IPS-11a (cell line): Measurements from ENCODE around the gene KCNK1.
A peak's percentile ranks its signal among the peaks of the same experiment; 100 is the strongest.
"Not testable (repeated sequence)": the region's sequence is repeated elsewhere in the genome, so short reads cannot be mapped to it uniquely, and the experiment has no call there.

Experiments
- H3K4me3 ChIP-seq: one replicate; pipeline ENCODE4 v1.5.1; 2013; ENCODE audit warnings: low read depth, low read length, control low read depth

The KCNK1 gene

DNA sequence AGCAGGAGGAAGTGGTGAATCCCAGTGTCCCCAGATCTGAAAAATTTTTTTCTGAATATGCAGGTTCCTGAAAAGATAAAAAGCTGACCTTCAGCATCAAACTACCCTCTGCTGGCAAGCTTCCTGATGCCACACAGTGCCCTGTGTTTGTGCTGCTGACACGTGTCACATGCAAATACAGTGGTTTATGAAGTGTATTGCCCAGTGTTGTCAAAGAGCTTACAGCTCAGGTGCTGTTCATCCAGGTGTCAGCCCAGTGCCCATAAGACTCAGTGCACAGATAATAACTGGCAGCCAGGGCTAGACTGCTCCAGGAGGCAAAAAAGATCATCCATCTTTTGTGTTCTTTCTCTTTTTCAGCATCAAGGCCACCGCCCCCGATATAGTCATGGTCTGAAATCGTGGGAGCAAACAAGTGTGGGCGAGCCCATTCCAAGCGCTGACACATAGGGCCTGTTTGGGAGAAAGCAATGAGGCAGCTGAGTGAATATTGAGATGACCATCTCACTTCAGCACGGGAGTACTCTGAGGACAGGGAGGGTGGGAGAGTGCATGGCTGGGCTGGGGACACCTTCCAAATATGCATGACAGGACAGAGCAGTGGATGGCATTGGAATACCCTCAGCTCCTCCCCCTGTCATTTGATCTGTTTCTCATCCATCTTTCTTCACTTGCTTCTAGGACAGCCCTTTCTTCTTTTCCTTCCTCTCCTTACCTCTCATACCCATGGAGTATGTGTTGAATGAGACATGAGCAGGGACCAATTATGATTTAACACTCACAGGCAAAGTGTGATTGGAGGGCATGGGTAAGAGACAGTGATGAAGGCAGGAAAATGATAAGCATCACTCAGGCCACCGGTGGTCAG lies 6.4 kb upstream of the KCNK1 start:
- no peak overlapping the region for H3K4me3 ChIP-seq

DNA sequence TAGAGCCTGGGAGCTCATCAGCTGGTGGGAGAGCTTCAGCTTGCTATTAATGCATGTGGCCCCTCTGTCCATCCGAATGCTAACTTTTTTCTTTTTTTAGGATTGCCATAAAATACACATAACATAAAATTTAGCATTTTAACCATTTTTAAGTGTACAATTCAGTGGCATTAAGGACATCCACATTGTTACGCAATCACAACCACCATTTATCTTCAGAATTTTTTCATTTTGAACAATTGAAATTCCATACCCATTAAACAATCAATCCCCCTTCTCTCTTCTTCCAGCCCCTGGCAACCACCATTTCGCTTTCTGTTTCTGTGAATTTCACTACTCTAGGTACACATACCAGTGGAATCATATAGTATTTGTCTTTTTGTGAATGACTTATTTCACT lies 4.9 kb upstream of the KCNK1 start:
- H3K4me3 ChIP-seq = no peak overlapping the region

DNA sequence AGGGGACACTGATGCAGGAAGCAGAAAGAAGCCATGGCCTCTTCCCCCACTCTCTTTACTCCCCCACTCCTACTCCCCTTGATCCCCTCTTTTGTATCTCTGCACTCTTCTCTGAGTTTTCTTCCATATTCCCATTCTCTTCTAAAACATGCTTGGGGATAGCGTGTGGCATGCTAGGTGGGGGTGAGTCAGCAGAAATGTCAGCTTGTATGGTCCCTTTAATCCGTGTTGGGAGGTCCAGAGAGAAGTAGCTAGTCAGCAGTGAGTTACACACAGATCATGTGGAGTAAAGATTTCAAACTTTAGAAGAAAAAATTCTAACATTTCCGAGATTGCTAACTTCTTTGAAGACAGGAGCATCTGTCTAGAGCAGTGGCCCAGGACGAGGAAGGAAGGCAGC lies 4.0 kb upstream of the KCNK1 start:
- H3K4me3 ChIP-seq = no peak overlapping the region

DNA sequence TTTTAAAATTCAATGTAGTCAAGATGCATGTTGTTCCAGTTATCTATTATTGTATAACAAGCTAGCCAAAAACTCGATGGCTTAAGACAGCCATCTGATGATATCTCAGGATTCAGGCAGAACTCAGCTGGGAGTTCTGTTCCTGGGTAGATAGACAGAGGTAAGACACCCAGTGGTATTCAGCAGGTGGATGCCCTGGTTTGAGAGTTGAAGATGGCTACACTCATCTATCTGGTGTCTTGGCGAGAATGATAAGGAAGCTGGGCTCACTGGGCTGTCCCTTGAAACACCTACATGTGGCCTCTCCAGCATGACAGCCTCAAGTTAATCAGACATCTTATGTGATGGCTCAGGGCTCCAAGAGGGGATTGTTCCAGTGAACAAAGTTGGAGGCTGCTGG lies 3.3 kb upstream of the KCNK1 start:
- H3K4me3 ChIP-seq = no peak overlapping the region

DNA sequence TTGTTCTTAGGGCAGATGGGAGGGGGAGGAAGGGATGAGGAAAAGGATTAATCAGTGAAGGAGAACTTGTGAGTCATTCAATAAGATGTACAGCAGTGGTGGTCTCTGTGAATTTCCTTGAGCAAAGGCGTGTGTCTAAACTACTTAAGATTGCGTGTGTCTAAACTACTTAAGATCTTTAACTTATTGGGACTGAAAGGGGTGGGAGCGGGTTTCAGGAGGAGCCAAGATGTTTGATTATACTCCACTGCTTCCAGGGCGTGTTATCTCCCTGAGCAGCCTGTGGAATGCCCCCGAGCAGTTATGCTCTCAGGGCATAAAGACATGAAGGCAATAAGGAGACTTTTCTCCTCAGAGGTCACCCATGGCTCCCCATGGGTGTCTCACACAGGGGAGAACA lies 2.5 kb upstream of the KCNK1 start:
- H3K4me3 ChIP-seq = not testable (repeated sequence)

DNA sequence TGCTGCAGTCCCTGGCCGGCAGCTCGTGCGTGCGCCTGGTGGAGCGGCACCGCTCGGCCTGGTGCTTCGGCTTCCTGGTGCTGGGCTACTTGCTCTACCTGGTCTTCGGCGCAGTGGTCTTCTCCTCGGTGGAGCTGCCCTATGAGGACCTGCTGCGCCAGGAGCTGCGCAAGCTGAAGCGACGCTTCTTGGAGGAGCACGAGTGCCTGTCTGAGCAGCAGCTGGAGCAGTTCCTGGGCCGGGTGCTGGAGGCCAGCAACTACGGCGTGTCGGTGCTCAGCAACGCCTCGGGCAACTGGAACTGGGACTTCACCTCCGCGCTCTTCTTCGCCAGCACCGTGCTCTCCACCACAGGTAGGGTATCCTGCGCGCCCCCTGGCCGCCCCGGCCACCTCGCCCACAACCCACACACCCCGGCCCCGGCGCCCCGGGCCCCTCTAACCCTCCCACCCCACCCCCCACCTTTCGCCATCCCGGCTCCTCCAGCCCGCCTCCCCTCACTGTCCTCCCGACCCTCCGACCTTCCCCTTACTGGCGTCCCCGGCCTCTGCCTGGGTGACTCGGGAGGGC lies 352 bp downstream of the KCNK1 start:
- H3K4me3 ChIP-seq = peak overlapping the region; percentile 81

DNA sequence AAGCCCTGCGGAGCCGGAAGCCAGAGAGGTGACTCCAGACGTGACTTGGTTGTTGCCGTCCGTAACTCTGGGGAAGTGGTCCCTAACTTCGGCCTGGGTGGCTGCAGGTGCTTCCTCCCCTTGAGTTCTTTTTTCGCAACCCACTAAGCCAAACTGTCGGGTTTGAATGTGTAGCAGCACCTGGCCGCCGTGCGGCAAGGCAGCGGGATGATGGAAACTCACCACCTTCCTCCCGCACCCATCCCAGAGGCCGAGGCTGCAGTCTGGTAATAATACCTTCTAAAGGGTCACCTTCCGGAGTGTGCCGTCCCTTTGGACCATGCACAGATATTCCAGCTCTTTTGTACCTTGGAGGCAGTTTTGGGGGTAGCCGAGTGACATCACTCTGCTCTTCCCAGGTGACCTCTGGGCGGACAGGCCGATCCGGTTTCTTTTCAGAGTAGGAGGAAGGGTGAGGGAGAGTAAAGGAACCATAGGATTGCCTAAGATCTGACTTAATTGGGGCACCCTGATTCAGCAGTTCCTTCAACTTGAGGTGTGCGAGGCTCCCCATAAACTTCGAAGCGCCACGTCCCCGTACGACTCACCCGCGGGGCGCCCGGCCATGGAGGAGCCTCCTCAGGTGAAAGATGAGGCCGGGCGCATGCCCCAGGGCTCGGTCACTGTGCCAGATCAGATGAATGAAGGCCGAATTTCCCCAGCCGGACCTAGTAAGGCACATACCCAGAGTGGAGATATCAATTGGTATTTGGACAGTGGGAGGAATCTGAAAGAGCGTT lies 1.0 kb downstream of the KCNK1 start:
- H3K4me3 ChIP-seq = peak overlapping the region; percentile 81

DNA sequence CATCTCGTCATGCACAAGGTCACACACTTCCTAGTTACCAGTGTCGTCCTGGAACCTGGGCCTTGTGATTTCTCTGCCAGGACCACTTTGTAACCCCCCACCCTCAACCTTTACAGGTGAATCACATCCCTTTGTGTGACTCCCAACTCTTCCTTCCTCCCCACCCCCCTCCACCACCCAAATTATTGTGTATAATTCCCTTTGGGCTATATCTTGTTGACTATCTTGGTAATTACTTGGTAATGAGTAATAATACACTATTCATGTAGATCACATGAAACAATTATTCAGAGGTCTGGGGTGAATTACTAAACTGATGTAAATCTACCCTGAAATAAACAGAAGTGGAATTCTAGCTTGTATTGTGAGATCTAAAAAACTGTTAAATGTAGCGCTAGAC lies 1.7 kb downstream of the KCNK1 start:
- peak overlapping the region; percentile 81 for H3K4me3 ChIP-seq

DNA sequence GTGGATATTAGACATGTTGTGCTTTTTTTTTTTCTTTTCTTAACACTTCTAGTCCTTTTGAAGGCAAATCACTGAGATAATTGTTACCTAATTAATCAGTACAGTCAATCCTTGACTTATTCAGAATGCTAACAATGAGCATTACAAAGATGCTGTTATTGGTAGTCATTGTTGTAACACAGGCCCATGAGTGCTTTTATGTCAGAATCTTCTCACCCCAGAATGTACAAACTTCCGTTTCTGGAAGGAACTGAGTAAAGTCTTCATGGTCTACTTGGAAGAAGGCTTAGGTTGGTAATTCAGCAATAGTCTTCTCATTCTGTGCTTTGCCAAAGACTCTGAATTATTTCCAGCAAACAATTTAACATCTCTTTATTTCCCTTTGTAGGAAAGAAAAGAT lies 3.1 kb downstream of the KCNK1 start:
- H3K4me3 ChIP-seq = no peak overlapping the region

DNA sequence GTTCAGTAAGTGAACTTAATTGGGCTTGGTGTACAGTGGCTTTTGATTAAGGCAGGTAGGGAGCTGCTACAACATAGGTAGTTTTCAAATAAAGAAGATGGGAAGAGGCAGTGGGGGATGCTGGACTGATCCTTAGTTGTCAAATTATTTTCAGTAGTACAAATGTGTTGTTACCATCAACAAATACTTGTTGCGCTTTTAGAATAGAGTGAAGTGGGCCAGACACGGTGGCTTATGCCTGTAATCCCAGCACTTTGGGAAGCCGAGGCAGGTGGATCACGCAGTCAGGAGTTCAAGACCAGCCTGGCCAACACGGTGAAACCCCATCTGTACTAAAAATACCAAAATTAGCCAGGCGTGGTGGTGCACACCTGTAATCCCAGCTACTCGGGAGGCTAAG lies 5.5 kb downstream of the KCNK1 start:
- H3K4me3 ChIP-seq = not testable (repeated sequence)

DNA sequence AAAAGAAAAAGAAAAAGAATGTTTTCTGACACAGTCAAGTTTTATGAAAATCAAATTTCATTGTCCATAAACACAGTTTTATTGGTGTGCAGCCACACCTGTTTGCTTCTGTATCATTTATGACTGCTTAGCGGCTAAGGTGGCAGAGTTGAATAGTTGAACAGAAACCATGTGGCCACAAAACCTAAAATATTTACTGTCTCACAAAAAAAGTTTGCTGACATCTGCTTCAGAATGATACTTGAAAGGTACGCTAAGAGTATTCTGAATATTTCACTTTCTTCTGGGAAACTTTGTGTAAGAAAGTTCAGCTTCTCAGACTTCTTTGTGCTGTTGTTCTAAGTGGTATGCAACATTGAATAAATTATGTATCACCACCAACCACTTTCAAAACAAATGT lies 6.2 kb downstream of the KCNK1 start:
- no peak overlapping the region for H3K4me3 ChIP-seq

DNA sequence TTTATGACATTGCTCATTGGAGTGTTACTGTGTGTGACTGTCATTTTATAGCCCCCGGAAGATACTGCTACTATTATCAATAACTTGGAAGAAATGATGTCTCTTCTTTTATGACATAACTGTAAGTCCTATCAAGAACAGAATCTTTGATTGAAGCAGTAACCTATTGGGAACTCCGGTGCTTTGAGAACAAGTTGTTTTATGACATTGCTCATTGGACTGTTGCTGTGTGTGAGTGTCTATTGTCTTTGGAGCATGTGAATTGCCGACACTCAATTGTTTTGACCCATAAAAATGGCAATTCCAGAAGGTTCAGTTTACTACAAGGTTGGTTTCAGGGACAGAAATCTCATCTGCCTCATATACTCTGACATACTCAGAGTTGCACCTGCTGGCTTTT lies 8.0 kb downstream of the KCNK1 start:
- H3K4me3 ChIP-seq = no peak overlapping the region

DNA sequence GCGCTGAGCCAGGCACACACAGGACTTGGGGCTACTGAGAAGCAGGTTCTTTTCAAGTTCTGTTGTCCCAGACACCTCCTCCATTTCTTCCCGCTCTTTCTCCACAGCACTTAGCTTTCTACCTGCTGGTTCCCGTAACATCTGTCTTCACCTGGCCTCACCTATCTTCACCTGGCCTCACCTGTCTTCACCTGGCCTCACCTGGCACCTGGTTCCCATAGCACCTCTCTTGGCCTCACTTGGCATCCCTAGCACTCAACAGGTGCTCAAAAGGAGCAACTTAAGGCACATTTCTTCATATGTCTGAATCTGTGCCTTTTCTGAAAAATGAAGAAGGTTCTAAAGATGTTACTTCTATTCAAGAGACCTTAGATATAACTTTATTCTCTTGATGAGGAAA lies 10.4 kb downstream of the KCNK1 start:
- no peak overlapping the region for H3K4me3 ChIP-seq

DNA sequence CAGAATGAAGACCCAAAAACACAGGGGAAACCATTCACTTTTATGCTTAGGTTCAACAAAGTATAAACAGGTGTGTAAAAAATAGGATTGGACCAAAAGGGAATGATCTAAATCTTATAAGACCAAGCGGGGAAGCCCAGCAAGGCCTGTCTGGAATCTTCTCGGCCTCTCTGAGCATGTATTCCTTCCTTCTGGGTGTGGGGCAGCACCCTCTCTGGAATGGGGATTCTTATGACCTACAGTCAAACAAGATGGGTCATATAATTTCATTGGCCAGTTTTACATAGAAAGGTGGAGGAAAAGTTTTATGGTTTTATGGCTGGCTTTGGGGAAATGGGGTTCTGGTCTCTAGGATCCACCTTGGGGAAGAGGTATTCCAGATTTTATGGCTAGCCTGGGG lies 11.2 kb downstream of the KCNK1 start:
- no peak overlapping the region for H3K4me3 ChIP-seq

DNA sequence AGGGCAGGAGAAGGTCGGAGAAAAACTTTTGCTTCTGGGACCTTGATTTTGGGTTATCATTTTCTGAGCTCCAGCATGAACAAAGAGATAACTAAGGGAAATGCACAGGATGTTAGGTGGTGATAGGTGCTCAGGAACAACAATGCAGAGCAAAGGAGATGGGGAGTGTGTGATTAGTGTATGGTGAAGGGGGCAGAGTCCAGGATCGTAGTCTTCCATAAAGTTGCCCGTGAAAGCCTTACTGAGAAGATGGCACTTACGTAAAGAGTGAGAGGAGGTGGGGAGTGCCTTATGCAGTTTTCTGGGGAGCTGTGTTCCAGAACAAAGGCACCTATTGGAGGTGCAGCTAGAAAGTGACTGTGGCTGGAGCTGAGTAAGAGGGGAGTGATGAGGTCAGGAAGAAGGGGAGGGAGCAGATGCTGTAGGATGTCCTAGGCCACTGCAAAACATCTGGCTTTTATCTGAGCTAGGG lies 11.6 kb downstream of the KCNK1 start:
- no peak overlapping the region for H3K4me3 ChIP-seq

DNA sequence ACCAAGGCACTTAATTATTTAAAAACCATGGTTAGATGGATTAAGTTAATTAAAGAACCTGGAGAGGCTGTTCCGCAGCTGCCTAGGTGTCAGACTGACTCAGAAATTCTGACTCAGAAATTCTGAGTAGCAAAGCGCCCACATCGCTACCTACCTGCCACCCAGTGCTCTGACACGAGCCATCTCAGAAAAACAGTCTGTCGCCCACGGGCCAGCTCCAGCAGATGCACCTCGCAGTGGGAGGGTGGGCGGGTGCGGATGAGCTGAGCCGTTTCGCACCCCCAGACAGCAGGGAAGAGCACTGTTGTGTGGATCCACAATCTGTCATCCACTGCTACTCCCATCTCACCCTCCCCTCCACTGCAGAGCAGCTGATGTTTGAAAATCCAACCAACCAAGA lies 13.5 kb downstream of the KCNK1 start:
- H3K4me3 ChIP-seq = no peak overlapping the region

DNA sequence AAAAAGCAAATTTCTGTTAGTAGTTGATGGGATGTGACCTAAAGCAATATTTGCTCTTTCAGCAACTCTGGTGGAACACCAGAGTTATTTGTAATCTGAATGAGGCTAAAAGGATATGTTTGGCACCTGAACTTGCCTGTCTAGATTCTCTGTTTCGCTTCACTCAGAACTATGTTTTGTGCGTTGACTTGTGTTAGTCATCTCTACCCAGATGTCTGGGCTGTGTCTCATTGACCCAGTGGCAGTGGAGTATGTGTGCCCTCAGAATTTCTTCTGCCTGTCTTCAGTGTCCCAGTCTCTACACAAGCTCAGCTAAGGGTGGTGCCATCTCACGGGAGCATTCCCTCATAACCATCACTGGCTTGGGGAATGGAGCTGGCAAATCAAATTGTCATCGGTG lies 13.9 kb downstream of the KCNK1 start:
- no peak overlapping the region for H3K4me3 ChIP-seq

DNA sequence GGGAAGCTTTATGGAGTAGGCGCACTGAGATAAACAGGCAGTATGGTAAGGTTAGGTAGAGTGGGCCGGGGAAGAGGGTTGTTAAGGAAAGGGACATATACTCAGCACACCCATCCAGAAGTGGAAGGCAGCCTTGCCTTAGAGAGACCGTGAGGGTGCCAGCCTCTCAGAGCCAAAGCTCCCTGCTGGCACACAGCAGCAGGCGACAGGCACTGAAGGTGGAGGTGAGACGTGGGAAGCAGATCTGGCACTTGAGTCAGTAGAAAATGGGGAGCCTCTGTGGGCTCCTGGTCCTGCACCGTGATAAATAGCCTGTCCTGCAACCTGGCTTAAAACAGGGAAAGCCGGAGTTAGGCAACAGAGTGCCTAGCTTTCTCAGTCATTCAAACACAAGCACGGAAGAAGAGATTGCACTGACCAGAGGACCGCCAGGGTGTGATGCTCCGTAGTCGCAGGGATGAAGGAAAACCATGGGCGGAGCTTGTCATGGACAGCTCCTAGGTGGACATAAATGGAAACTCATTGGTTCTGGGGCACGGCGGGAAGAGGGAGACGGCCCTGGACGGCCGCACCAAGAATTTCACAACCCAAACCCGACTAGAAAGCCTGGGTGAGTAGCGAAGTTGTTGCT lies 15.5 kb downstream of the KCNK1 start:
- no peak overlapping the region for H3K4me3 ChIP-seq

DNA sequence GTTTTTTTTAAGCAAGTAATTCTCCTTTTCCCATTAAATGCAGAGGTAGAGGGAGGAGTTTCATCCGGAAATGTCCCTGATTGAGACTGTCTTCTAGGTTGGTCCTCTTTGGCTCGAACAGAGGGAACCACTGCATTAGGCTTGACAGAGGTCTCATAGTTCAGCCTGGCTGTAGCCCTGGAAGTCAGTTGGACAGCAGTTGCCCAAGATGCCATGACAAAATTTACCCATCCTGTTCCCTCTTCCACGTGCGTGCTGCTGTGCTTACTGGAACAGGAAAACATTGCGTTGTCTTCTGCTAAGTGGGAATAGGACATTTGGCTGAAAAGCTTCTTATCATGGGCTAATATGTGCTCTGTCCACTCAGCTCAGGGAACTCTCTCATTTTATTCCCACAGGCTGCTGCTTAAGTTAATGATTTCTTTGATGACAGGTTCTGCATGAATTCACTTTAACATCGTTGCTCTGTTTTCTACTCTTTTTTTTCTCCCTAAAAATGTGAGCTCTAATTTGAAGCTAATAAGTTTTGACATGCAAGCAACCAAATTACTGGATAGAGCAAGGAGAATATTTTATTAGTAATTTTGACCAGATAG lies 18.0 kb downstream of the KCNK1 start:
- no peak overlapping the region for H3K4me3 ChIP-seq

DNA sequence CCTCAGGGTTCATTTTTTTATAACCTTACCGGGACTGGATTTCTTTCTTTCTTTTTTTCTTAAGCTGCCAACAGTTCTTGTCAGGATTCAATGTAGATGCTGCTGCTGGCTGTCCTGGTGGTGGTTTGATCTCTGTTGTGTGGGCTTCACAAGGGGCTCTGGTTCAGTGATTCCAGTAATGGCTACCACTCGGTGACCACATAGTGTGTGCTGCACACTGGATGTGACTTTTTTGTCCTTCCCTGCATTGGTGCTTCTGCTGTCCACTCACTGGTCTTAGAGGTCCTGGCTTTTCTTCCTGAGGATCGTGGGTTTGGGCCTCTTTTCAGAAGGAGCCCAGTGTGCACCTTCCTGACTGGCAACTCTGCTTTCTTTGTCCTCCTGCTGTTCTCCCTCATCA lies 18.5 kb downstream of the KCNK1 start:
- no peak overlapping the region for H3K4me3 ChIP-seq
